Stomach (tissue), 19 donors: ENCODE results near the gene SIK1. TPM values are rescaled to one million over a fixed set of nuclear protein-coding genes. Genes with fewer than 3 reads are reported as not detected.
A peak's percentile ranks its signal among the peaks of the same experiment; 100 is the strongest.
"Not testable (repeated sequence)": the region's sequence is repeated elsewhere in the genome, so short reads cannot be mapped to it uniquely, and the experiment has no call there.

Source experiments
- DNase-seq, 2 donors: peaks; one replicate each; pipeline versions ENCODE4 v3.0.0 to v3.0.0-alpha.2; 2013 to 2019
- H3K27ac ChIP-seq, 5 donors: fragments of 200-600 bp in 4 of 5; sonication (generic) in 4 of 5; one replicate each; pipeline ENCODE4 v1.5.1; 2013 to 2019; ENCODE audit warnings: mild to moderate bottlenecking in 1 of 5, moderate library complexity in 1 of 5
- H3K27me3 ChIP-seq, 3 donors: fragments of 200-600 bp; sonication (generic); one replicate each; pipeline ENCODE4 v1.5.1; 2017 to 2019; ENCODE audit warnings: mixed run types in 1 of 3
- H3K36me3 ChIP-seq, 4 donors: fragments of 200-600 bp; sonication (generic); 1 replicate in 3 of 4; 2 replicates in 1 of 4; pipeline ENCODE4 v1.5.1; 2016 to 2019
- H3K4me1 ChIP-seq, 4 donors: fragments of 200-600 bp; sonication (generic); one replicate each; pipeline ENCODE4 v1.5.1; 2016 to 2019
- H3K4me3 ChIP-seq, 4 donors: fragments of 200-600 bp; sonication (generic) in 3 of 4; one replicate each; pipeline ENCODE4 v1.5.1; 2016 to 2019; ENCODE audit warnings: mild to moderate bottlenecking in 1 of 4
- H3K9me3 ChIP-seq, 4 donors: fragments of 200-600 bp; sonication (generic); one replicate each; pipeline ENCODE4 v1.5.1; 2016 to 2019
- CTCF ChIP-seq, 7 experiments: fragments of 450-650 bp in 4 of 7; fragments of 200-600 bp in 3 of 7; sonication (generic) in 3 of 7; IDR thresholded peaks; one replicate each; pipeline ENCODE4 v1.5.1; 2016 to 2019; ENCODE audit warnings: antibody characterized with exemption in 7 of 7, control low read depth in 2 of 7, mild to moderate bottlenecking in 1 of 7
- EP300 ChIP-seq: sonication (generic); formaldehyde crosslinking; IDR thresholded peaks from one replicate; pipeline ENCODE4 v1.6.1; 2017; ENCODE audit warnings: antibody characterized with exemption
- POLR2A ChIP-seq, 4 donors: fragments of 450-650 bp; IDR thresholded peaks; one replicate each; pipeline ENCODE4 v1.6.1; 2016; ENCODE audit warnings: antibody characterized with exemption in 4 of 4, control low read depth in 2 of 4, mild to moderate bottlenecking in 1 of 4, moderate library complexity in 1 of 4
- POLR2AphosphoS5 ChIP-seq, 3 donors: sonication (generic); formaldehyde crosslinking; IDR thresholded peaks; one replicate each; pipeline ENCODE4 v1.6.1; 2016; ENCODE audit warnings: antibody characterized with exemption in 3 of 3
- WGBS, 5 donors: extraction: QIAGEN DNeasy Blood & Tissue Kit in 3 of 5; methylation state at CpG; one replicate each; pipeline versions ENCODE4 v1.1.5 to v1.1.7; 2013 to 2018; 5-methylcytosine and 5-hydroxymethylcytosine counted together
- intact Hi-C: fragments of 100-400 bp; cut with DNase I; formaldehyde crosslinking; loops from one replicate; pipeline ENCODE4 v1.15.1; 2023; ENCODE audit warnings: low total_unique reads
- long read RNA-seq, 10 donors: transcript quantifications; one replicate each; lab custom pipeline, GENCODE V29; 2026
- polyA plus RNA-seq, 3 donors: library from polyadenylated mRNA; stranded (reverse); fragments of 200-250 nt; gene quantifications; one replicate each; pipeline ENCODE4 v1.2.3, GENCODE V29; 2013
- total RNA-seq, 5 donors: library from RNA; depleted of rRNA; stranded (reverse); fragments of >200 nt; gene quantifications; one replicate each; pipeline versions ENCODE4 v1.1.0 to v1.2.3, GENCODE V29; 2014 to 2016
- donor health status: healthy with polysubstance abuse.
- donor health status: Bipolar disorder and iron deficiency.
- donor health status: healthy.

SIK1 gene
- total RNA-seq (10 to 100 TPM in 4 of 5 donors, under 1 TPM in 1; 0.43 to 93.4 (median 54.8) TPM), polyA plus RNA-seq (1 to 10 TPM; 2.7 to 5.4 (median 3.9) TPM)
- long read RNA-seq, donor 1: 0 reads
- long read RNA-seq, donor 2: 0 reads
- long read RNA-seq, donor 3: 0 reads
- long read RNA-seq, donor 4: 0 reads
- long read RNA-seq, donor 5, partial matches to known transcripts: 0 of 2 reads
- long read RNA-seq, donor 5, other reads (novel, unspliced or antisense): 0 of 2 reads
- long read RNA-seq, donor 6: 0 reads
- long read RNA-seq, donor 7: 0 reads
- long read RNA-seq, donor 8: 0 reads
- long read RNA-seq, donor 9: 0 reads
- long read RNA-seq, donor 10: 0 reads

DNA sequence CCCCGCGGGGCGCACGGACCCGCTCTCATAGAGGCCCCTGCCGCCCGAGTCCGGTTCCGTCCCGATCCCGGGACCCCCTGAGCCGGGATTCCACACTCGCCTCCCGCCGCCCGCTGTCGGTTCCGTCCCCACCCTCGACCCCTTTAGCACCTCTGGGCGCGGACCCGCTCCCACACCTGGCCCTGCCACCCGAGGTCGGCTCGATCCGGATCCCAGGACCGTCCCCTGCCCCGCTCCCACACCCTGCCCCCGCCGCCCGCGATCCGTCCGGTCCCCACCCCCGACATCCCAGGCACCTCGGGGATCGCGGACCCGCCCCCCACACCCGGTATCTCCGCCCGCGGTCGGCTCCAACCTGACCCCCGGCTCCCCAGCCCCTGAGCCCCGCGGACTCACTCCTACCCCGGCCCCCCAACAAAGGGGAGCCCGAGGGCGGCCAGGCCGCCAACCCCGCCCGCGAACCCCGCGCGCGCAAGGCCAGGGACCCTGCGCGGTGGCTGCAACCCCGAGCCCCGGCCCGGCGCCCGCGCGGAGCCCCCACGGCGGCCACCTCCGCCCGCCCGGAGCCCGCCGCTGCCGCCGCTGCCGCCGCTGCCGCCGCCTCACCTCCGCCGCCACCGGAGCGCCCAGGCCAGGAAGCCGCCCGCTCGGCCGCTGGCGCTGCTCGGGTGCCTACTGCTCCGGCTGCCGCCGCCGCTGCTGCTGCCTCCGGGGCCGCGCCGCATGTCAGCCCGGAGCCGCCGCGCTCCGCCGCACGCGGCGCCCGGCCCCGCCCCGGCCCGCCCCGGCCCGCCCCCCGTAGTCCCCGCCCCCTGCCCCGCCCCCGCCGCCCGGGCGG is at the start of gene SIK1:
TSS of gene SIK1 (minus strand) at position 728 of the 838 bp plus-strand sequence. CDS start 953 bp downstream, outside the sequence.
- peak within 1 kb of the TSS in 1 of 4 donors; percentile 34 for H3K4me3 ChIP-seq
- intact Hi-C loops, H3K27me3 ChIP-seq, DNase-seq, H3K9me3 ChIP-seq, H3K4me1 ChIP-seq, H3K36me3 ChIP-seq: not testable (repeated sequence)
- 3% methylated on average over 16 of the region's 120 CpGs; no CpG with 5 or more reads in 4 of the 5 donors for WGBS, 5 donors
- H3K27ac ChIP-seq: peak within 1 kb of the TSS in 1 of 5 donors; percentile 54

DNA sequence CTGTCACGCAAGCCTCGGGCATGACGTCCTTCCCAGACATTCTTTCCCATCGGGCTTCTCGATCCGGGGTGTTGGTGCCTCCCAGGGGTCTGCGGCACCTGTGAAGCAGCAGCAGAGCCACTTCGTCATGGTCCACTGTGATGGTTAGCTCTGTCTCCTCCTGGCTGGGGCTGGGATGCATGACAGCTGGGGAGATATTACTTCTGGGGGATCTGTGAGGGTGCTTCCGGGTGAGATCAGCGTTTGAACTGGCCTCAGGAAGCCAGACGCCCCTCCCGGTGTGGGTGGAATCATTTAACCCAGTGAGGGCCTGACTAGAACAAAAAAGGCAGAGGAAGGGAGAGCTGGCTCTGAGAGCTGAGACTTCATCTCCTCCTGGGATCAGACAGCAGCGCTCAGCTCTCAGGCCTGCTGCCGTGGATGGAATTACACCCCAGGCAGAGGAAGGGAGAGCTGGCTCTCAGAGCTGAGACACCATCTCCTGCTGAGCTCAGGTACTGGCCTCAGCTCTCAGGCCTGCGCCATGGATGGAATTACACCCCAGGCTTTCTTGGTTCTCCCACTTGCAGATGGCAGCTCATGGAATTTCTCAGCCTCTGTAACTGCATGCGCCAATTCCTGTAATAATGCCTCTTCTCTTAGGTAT is 44.8 kb upstream of the SIK1 start:
- WGBS, 5 donors: no CpG with 5 or more reads among the region's 16 CpGs
- H3K36me3 ChIP-seq, H3K27me3 ChIP-seq, H3K4me1 ChIP-seq, H3K9me3 ChIP-seq, H3K4me3 ChIP-seq, H3K27ac ChIP-seq, intact Hi-C loops, DNase-seq: not testable (repeated sequence)

GRCh38 chr21:43469719-43470458 is 43.0 kb upstream of the SIK1 start:
- H3K27ac ChIP-seq, intact Hi-C loops, H3K27me3 ChIP-seq, DNase-seq, H3K36me3 ChIP-seq, H3K4me1 ChIP-seq, H3K9me3 ChIP-seq, H3K4me3 ChIP-seq: not testable (repeated sequence)
- WGBS, 5 donors: no CpG with 5 or more reads among the region's 31 CpGs

DNA sequence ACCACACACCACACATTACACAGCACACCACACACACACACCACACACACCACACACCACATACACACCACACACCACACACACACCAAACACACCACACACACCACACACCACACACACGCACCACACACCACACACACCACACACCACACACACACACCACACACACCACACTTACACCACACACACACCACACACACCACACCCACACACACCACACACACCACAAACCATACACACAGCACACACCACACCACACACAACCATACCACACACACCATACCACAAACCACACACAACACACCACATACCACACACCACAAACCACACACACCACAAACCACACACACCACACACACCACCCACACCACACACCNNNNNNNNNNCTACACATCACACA is 40.9 kb upstream of the SIK1 start:
- H3K4me3 ChIP-seq: no peak overlapping the region
- no peaks in the 10 kb centered on the region for H3K36me3 ChIP-seq
- no peaks in the 10 kb centered on the region for H3K9me3 ChIP-seq
- H3K27me3 ChIP-seq: no peaks in the 10 kb centered on the region
- WGBS, 5 donors: 75 to 100% (median 83%) methylated on average over 1 of the region's 1 CpG
- TF ChIP-seq EP300 (no peak), POLR2AphosphoS5 (IDR thresholded peaks at IDR 0.05) (no peak), POLR2A (IDR thresholded peaks at IDR 0.05) (no peak), CTCF (IDR thresholded peaks at IDR 0.05) (no peak)
- intact Hi-C loops: no loop called here
- H3K27ac ChIP-seq: no peak overlapping the region
- no peaks in the 10 kb centered on the region for H3K4me1 ChIP-seq
- DNase-seq: no peak

- intact Hi-C loops, H3K27me3 ChIP-seq, H3K9me3 ChIP-seq, H3K27ac ChIP-seq, DNase-seq, H3K36me3 ChIP-seq, H3K4me3 ChIP-seq, H3K4me1 ChIP-seq: not testable (repeated sequence)
- no CpG with 5 or more reads among the region's 5 CpGs for WGBS, 5 donors
These were observed 38.2 kb upstream of the SIK1 start for GRCh38 chr21:43465159-43465558.

- H3K36me3 ChIP-seq, H3K4me1 ChIP-seq, H3K27me3 ChIP-seq, H3K9me3 ChIP-seq, H3K4me3 ChIP-seq, intact Hi-C loops: not testable (repeated sequence)
- H3K27ac ChIP-seq: peak overlapping the region in 1 of 5 donors; percentile 56
- peak in 1 of 2 donors; percentile 4 for DNase-seq
- WGBS, 5 donors: 13 to 35% (median 29%) methylated on average over 2 of the region's 20 CpGs; no CpG with 5 or more reads in 2 of the 5 donors
These were observed 36.7 kb upstream of the SIK1 start for GRCh38 chr21:43463498-43464261.

GRCh38 chr21:43462932-43463331 is 36.0 kb upstream of the SIK1 start:
- H3K27ac ChIP-seq, H3K4me1 ChIP-seq, intact Hi-C loops, DNase-seq, H3K9me3 ChIP-seq, H3K4me3 ChIP-seq, H3K27me3 ChIP-seq, H3K36me3 ChIP-seq: not testable (repeated sequence)
- WGBS, 5 donors: no CpG with 5 or more reads among the region's 17 CpGs

GRCh38 chr21:43460475-43460874 is 33.5 kb upstream of the SIK1 start:
- H3K9me3 ChIP-seq, intact Hi-C loops, H3K4me3 ChIP-seq, H3K36me3 ChIP-seq, DNase-seq, H3K4me1 ChIP-seq, H3K27ac ChIP-seq, H3K27me3 ChIP-seq: not testable (repeated sequence)
- WGBS, 5 donors: no CpG with 5 or more reads among the region's 13 CpGs

- DNase-seq, H3K4me3 ChIP-seq, H3K4me1 ChIP-seq, H3K9me3 ChIP-seq, H3K27ac ChIP-seq, intact Hi-C loops, H3K27me3 ChIP-seq, H3K36me3 ChIP-seq: not testable (repeated sequence)
- 73 to 90% (median 80%) methylated on average over 2 to 7 of the region's 12 CpGs; no CpG with 5 or more reads in 2 of the 5 donors for WGBS, 5 donors
These were observed 32.1 kb upstream of the SIK1 start for GRCh38 chr21:43458995-43459394.
